Neural progenitor cell (in vitro differentiated cells): ENCODE data around the gene ADARB2.

Source experiments
- CTCF ChIP-seq: fragments of 200-600 bp; sonication (generic); IDR thresholded peaks from 2 replicates; pipeline ENCODE4 v1.5.1; 2017; ENCODE audit warnings: antibody characterized with exemption, mild to moderate bottlenecking
- EZH2 ChIP-seq: fragments of 200-600 bp; sonication (generic); IDR thresholded peaks from 2 replicates; pipeline ENCODE4 v1.6.1; 2017; ENCODE audit warnings: antibody characterized with exemption, mild to moderate bottlenecking, moderate library complexity

GRCh38 chr10:1411451-1411850 is 325.9 kb downstream of the ADARB2 start:
- TF ChIP-seq CTCF (no peak), EZH2 (no peak)
